CD4-positive, alpha-beta T cell (primary cell): ENCODE results near the gene ZNF212. TPM values are rescaled to one million over a fixed set of nuclear protein-coding genes. Genes with fewer than 3 reads are reported as not detected.

Experiments
- ATAC-seq: fragments of 200-7000 bp; cut with Tn5 transposase; one replicate; pipeline ENCODE4 v1.10.0; 2022; ENCODE audit warnings: mild to moderate bottlenecking; ENCODE audit not compliant: poor library complexity
- CTCF ChIA-PET: fragments of 350-600 bp; sonication (Branson Sonifier 250); formaldehyde crosslinking; loops from one replicate; lab custom pipeline; 2021; ENCODE audit warnings: antibody characterized with exemption, inconsistent platforms; lab: Charles Lee
- POLR2A ChIA-PET: fragments of 350-600 bp; sonication (Branson Sonifier 250); formaldehyde crosslinking; loops from one replicate; lab custom pipeline; 2021; ENCODE audit warnings: antibody characterized with exemption, inconsistent platforms; lab: Charles Lee
- DNase-seq, 14 experiments: peaks; one replicate each; pipeline ENCODE4 v3.0.0-alpha.2; 2013 to 2020; ENCODE audit warnings: mixed read lengths in 2 of 14
- H3K27ac ChIP-seq, 2 donors: one replicate each; pipeline versions ENCODE4 v1.5.1 to v1.7.0; 2013; ENCODE audit warnings: low read length in 2 of 2, low read depth in 1 of 2, mild to moderate bottlenecking in 1 of 2
- H3K27me3 ChIP-seq, 2 experiments: 1 replicate in 1 of 2; 2 replicates in 1 of 2; pipeline versions ENCODE4 v1.6.1 to v1.7.0; 2013; ENCODE audit warnings: low read length in 2 of 2, control low read depth in 1 of 2, mild to moderate bottlenecking in 1 of 2, moderate library complexity in 1 of 2; ENCODE audit not compliant: insufficient read depth in 2 of 2, control insufficient read depth in 1 of 2
- H3K36me3 ChIP-seq: one replicate; pipeline ENCODE4 v1.6.1; 2013; ENCODE audit warnings: low read length, control low read depth; ENCODE audit not compliant: insufficient read depth
- H3K4me1 ChIP-seq: one replicate; pipeline ENCODE4 v1.6.1; 2013; ENCODE audit warnings: low read length, control low read depth; ENCODE audit not compliant: insufficient read depth
- H3K4me3 ChIP-seq: one replicate; pipeline ENCODE4 v1.5.1; 2013; ENCODE audit warnings: mild to moderate bottlenecking, low read length, moderate library complexity
- H3K9me3 ChIP-seq, 2 experiments: 1 replicate in 1 of 2; 2 replicates in 1 of 2; pipeline versions ENCODE4 v1.6.1 to v1.7.0; 2013; ENCODE audit warnings: low read length in 2 of 2, mild to moderate bottlenecking in 2 of 2, control low read depth in 1 of 2, moderate library complexity in 1 of 2; ENCODE audit not compliant: control insufficient read depth in 1 of 2, insufficient read depth in 1 of 2
- H3K27ac Mint-ChIP-seq: one replicate; pipeline ENCODE4 v1.8.0; 2020; ENCODE audit warnings: mixed read lengths
- H3K27me3 Mint-ChIP-seq: one replicate; pipeline ENCODE4 v1.8.0; 2021; ENCODE audit warnings: mixed read lengths
- H3K36me3 Mint-ChIP-seq: one replicate; pipeline ENCODE4 v1.8.0; 2021; ENCODE audit warnings: low read depth, mixed read lengths
- H3K4me1 Mint-ChIP-seq: one replicate; pipeline ENCODE4 v1.8.0; 2021; ENCODE audit warnings: low read depth, mixed read lengths
- H3K4me3 Mint-ChIP-seq: one replicate; pipeline ENCODE4 v1.8.0; 2020; ENCODE audit warnings: mild to moderate bottlenecking, mixed read lengths
- H3K9me3 Mint-ChIP-seq: one replicate; pipeline ENCODE4 v1.8.0; 2020; ENCODE audit warnings: mixed read lengths
- CTCF ChIP-seq: fragments of 200-600 bp; IDR thresholded peaks from one replicate; pipeline ENCODE4 v1.8.0; 2022; ENCODE audit warnings: antibody characterized with exemption, mild to moderate bottlenecking
- intact Hi-C, 2 experiments: fragments of 100-400 bp; cut with DNase I in 1 of 2; cut with micrococcal nuclease in 1 of 2; formaldehyde crosslinking; loops; one replicate each; pipeline versions ENCODE4 v1.15.1 to v1.9.0; 2023 to 2025; cut with DNase I, micrococcal nuclease
- total RNA-seq, 174 experiments: library from RNA in 2 of 174; stranded (reverse) in 2 of 174; gene quantifications; one replicate each; pipeline ENCODE4 v1.2.3 and lab custom pipeline; 2021 to 2026

ZNF212 gene
- total RNA-seq, 2 experiments from 2014 or later: 12.1 to 13.2 TPM

GRCh38 chr7:149207324-149208035 lies 32.0 kb upstream of the ZNF212 start:
- H3K27me3 ChIP-seq: no peaks in the 10 kb centered on the region
- intact Hi-C loops: no loop called here
- peaks cover 88% of the 10 kb centered on the region for H3K36me3 Mint-ChIP-seq
- peaks cover 9% of the 10 kb centered on the region for H3K4me1 Mint-ChIP-seq
- H3K9me3 ChIP-seq: no peaks in the 10 kb centered on the region
- TF ChIP-seq CTCF: no peak
- H3K27ac ChIP-seq: no peak overlapping the region
- H3K36me3 ChIP-seq: peaks cover 74% of the 10 kb centered on the region
- peaks cover 11% of the 10 kb centered on the region for H3K4me1 ChIP-seq
- no peaks in the 10 kb centered on the region for H3K27me3 Mint-ChIP-seq
- H3K9me3 Mint-ChIP-seq: no peaks in the 10 kb centered on the region
- CTCF ChIA-PET: no interaction called here
- ATAC-seq (no peak), DNase-seq (no peak)
- no peak overlapping the region for H3K4me3 Mint-ChIP-seq
- POLR2A ChIA-PET: interaction anchor here (0.7 kb wide), 1 partner anchor 12 kb away, joined by 3 read pairs; the partner anchor contains the start of gene ZNF282
- no peak overlapping the region for H3K27ac Mint-ChIP-seq
- no peak overlapping the region for H3K4me3 ChIP-seq

- DNase-seq (peak; percentile 48 to 75 (median 60)), ATAC-seq (peak; percentile 90)
- peaks cover 73% of the 10 kb centered on the region for H3K36me3 ChIP-seq
- peak; percentile 51 for TF ChIP-seq CTCF
- ChIA-PET POLR2A (interaction anchor here (0.8 kb wide), 1 partner anchor 20 kb away, joined by 3 read pairs; no protein-coding TSS in a partner anchor), CTCF (no interaction called here)
- Mint-ChIP-seq H3K4me1 (peaks cover 9% of the 10 kb centered on the region), H3K27ac (peak overlapping the region; percentile 54), H3K9me3 (no peaks in the 10 kb centered on the region), H3K36me3 (peaks cover 85% of the 10 kb centered on the region), H3K4me3 (no peak overlapping the region), H3K27me3 (no peaks in the 10 kb centered on the region)
- peaks cover 7% of the 10 kb centered on the region for H3K4me1 ChIP-seq
- no peak overlapping the region for H3K27ac ChIP-seq
- no peaks in the 10 kb centered on the region for H3K9me3 ChIP-seq
- H3K27me3 ChIP-seq: no peaks in the 10 kb centered on the region
- H3K4me3 ChIP-seq: no peak overlapping the region
- intact Hi-C loops: no loop called here
Measured at GRCh38 chr7:149209518-149210269, 29.8 kb upstream of the ZNF212 start.

- intact Hi-C loops: no loop called here
- peaks cover 7% of the 10 kb centered on the region for H3K4me1 ChIP-seq
- no peak overlapping the region for H3K4me3 ChIP-seq
- Mint-ChIP-seq H3K27ac (no peak overlapping the region), H3K36me3 (peaks cover 86% of the 10 kb centered on the region), H3K4me1 (peaks cover 9% of the 10 kb centered on the region), H3K27me3 (no peaks in the 10 kb centered on the region), H3K4me3 (no peak overlapping the region), H3K9me3 (no peaks in the 10 kb centered on the region)
- H3K27me3 ChIP-seq: no peaks in the 10 kb centered on the region
- CTCF ChIA-PET: no interaction called here
- no peak for ATAC-seq
- no peak for TF ChIP-seq CTCF
- DNase-seq: no peak
- POLR2A ChIA-PET: interaction anchor here (0.8 kb wide), 1 partner anchor 19 kb away, joined by 3 read pairs; no protein-coding TSS in a partner anchor
- H3K27ac ChIP-seq: no peak overlapping the region
- H3K9me3 ChIP-seq: no peaks in the 10 kb centered on the region
- peaks cover 79% of the 10 kb centered on the region for H3K36me3 ChIP-seq
Measured at GRCh38 chr7:149210551-149210950, 28.9 kb upstream of the ZNF212 start.
